Femur (tissue), 1 donor: Measurements from ENCODE around the gene SDC3.
A peak's percentile ranks its signal among the peaks of the same experiment; 100 is the strongest.

ENCODE experiments used
- DNase-seq: peaks from one replicate; pipeline ENCODE4 v3.0.0-alpha.2; 2017

SDC3 gene

GRCh38 chr1:30887485-30888315 lies 20.9 kb downstream of the SDC3 start:
- DNase-seq, result no peak

GRCh38 chr1:30886710-30887428 lies 21.7 kb downstream of the SDC3 start:
- no peak for DNase-seq

- no peak for DNase-seq
Observed at GRCh38 chr1:30885570-30886522, 22.7 kb downstream of the SDC3 start.

GRCh38 chr1:30884723-30885122 lies 23.8 kb downstream of the SDC3 start:
- no peak for DNase-seq

GRCh38 chr1:30883389-30884172 lies 25.0 kb downstream of the SDC3 start:
- DNase-seq, result no peak

- no peak for DNase-seq
Observed at GRCh38 chr1:30882678-30883388, 25.7 kb downstream of the SDC3 start.

GRCh38 chr1:30881319-30882181 lies 27.0 kb downstream of the SDC3 start:
- no peak for DNase-seq

GRCh38 chr1:30880678-30881318 lies 27.8 kb downstream of the SDC3 start:
- no peak for DNase-seq

GRCh38 chr1:30879940-30880677 lies 28.4 kb downstream of the SDC3 start:
- peak; percentile 63 for DNase-seq

- DNase-seq, result no peak
Observed at GRCh38 chr1:30879126-30879786, 29.3 kb downstream of the SDC3 start.

- DNase-seq, result no peak
Observed at GRCh38 chr1:30878559-30878958, 30.0 kb downstream of the SDC3 start.

- no peak for DNase-seq
Observed at GRCh38 chr1:30878016-30878415, 30.5 kb downstream of the SDC3 start.

- peak; percentile 86 for DNase-seq
Observed at GRCh38 chr1:30877205-30877912, 31.2 kb downstream of the SDC3 start.

GRCh38 chr1:30876451-30877204 lies 31.9 kb downstream of the SDC3 start:
- DNase-seq, result no peak

GRCh38 chr1:30875916-30876315 lies 32.6 kb downstream of the SDC3 start:
- no peak for DNase-seq

GRCh38 chr1:30875197-30875596 lies 33.4 kb downstream of the SDC3 start:
- no peak for DNase-seq

- DNase-seq, result no peak
Observed at GRCh38 chr1:30874176-30874575, 34.4 kb downstream of the SDC3 start.
